Gastrocnemius medialis (tissue), 4 donors: Measurements from ENCODE around the gene CDCA8. TPM values are rescaled to one million over a fixed set of nuclear protein-coding genes. Genes with fewer than 3 reads are reported as not detected.

ENCODE experiments used
- ATAC-seq, 2 donors: fragments of 150-250 bp; one replicate each; pipeline ENCODE4 v1.9.1; 2016
- DNase-seq, 2 donors: peaks; one replicate each; pipeline ENCODE4 v3.0.0-alpha.2; 2019
- H3K27ac ChIP-seq, 4 donors: fragments of 200-600 bp; sonication (generic); 1 replicate in 1 of 4; 2 replicates in 3 of 4; pipeline ENCODE4 v1.5.1; 2016 to 2018; ENCODE audit warnings: mild to moderate bottlenecking in 2 of 4, moderate library complexity in 1 of 4
- H3K27me3 ChIP-seq, 3 donors: fragments of 200-600 bp; sonication (generic) in 2 of 3; 1 replicate in 1 of 3; 2 replicates in 2 of 3; pipeline versions ENCODE4 v1.5.1 to v1.6.0; 2016 to 2019; ENCODE audit warnings: mild to moderate bottlenecking in 1 of 3, moderate library complexity in 1 of 3
- H3K36me3 ChIP-seq, 2 donors: fragments of 200-600 bp; sonication (generic) in 1 of 2; one replicate each; pipeline ENCODE4 v1.5.1; 2017 to 2018
- H3K4me1 ChIP-seq, 2 donors: fragments of 200-600 bp; sonication (generic) in 1 of 2; one replicate each; pipeline ENCODE4 v1.5.1; 2016 to 2017; ENCODE audit warnings: mild to moderate bottlenecking in 2 of 2
- H3K4me3 ChIP-seq, 4 donors: fragments of 200-600 bp; sonication (generic) in 3 of 4; 1 replicate in 1 of 4; 2 replicates in 3 of 4; pipeline ENCODE4 v1.5.1; 2016 to 2019; ENCODE audit warnings: mild to moderate bottlenecking in 2 of 4
- H3K9me3 ChIP-seq, 3 donors: fragments of 200-600 bp; sonication (generic) in 2 of 3; 1 replicate in 1 of 3; 2 replicates in 2 of 3; pipeline ENCODE4 v1.5.1; 2016 to 2019
- POLR2A ChIP-seq, 2 donors: fragments of 450-650 bp; IDR thresholded peaks; one replicate each; pipeline ENCODE4 v1.6.1; 2017; ENCODE audit warnings: antibody characterized with exemption in 2 of 2, mild to moderate bottlenecking in 2 of 2, moderate library complexity in 2 of 2
- in situ Hi-C, 4 donors: fragments of 200-750 bp; cut with MboI; loops; one replicate each; pipeline versions ENCODE4 v1.15.0 to v1.8.0; 2017; ENCODE audit warnings: low sequenced_read_pairs in 4 of 4
- intact Hi-C: fragments of 100-400 bp; cut with DNase I; formaldehyde crosslinking; loops from one replicate; pipeline ENCODE4 v1.15.1; 2023; ENCODE audit warnings: low total_unique reads
- total RNA-seq, 4 donors: library from RNA; depleted of rRNA; stranded (reverse); fragments of >200 nt; gene quantifications; one replicate each; pipeline versions ENCODE4 v1.1.0 to v1.2.3, GENCODE V29; 2016
- TF ChIP-seq, protein P1 (sequence below), 5 experiments: fragments of 450-650 bp in 3 of 5; fragments of 200-600 bp in 2 of 5; sonication (generic) in 2 of 5; IDR thresholded peaks in 4 of 5; conservative IDR thresholded peaks in 1 of 5; 1 replicate in 4 of 5; 2 replicates in 1 of 5; pipeline ENCODE4 v1.5.1; 2016 to 2019; ENCODE audit warnings: antibody characterized with exemption in 5 of 5, mild to moderate bottlenecking in 3 of 5, moderate library complexity in 3 of 5

The CDCA8 gene
- total RNA-seq, 4 donors from 2014 or later, result 0.46 to 1.5 (median 0.60) TPM; not detected in 1

DNA sequence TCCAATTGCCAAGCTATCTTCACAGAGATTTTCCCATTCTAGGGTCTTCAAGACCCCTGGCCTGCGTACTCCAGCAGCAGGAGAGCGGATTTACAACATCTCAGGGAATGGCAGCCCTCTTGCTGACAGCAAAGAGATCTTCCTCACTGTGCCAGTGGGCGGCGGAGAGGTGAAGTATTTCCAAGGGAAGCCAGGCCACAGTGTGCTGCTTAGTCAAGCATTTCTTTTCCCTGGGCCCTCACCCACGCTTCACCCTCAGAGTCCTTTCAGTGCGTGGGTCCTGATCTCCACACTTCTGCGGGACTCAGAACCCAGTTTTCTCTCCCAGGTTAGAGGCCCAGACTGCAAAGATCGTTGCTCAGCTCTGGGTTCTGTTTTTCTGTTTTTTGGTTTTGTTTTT lies 13.1 kb downstream of the CDCA8 start:
- no peak overlapping the region for H3K27ac ChIP-seq
- DNase-seq, result no peak
- no peaks in the 10 kb centered on the region for H3K27me3 ChIP-seq
- no peak overlapping the region for H3K4me3 ChIP-seq
- H3K4me1 ChIP-seq, result no peaks in the 10 kb centered on the region
- no peak for ATAC-seq
- intact Hi-C loops, result no loop called here
- in situ Hi-C loops, result no loop called here
- TF ChIP-seq POLR2A (IDR thresholded peaks at IDR 0.05), result no peak
- TF ChIP-seq, protein P1, sequence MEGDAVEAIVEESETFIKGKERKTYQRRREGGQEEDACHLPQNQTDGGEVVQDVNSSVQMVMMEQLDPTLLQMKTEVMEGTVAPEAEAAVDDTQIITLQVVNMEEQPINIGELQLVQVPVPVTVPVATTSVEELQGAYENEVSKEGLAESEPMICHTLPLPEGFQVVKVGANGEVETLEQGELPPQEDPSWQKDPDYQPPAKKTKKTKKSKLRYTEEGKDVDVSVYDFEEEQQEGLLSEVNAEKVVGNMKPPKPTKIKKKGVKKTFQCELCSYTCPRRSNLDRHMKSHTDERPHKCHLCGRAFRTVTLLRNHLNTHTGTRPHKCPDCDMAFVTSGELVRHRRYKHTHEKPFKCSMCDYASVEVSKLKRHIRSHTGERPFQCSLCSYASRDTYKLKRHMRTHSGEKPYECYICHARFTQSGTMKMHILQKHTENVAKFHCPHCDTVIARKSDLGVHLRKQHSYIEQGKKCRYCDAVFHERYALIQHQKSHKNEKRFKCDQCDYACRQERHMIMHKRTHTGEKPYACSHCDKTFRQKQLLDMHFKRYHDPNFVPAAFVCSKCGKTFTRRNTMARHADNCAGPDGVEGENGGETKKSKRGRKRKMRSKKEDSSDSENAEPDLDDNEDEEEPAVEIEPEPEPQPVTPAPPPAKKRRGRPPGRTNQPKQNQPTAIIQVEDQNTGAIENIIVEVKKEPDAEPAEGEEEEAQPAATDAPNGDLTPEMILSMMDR (IDR thresholded peaks at IDR 0.05 in 4 of 5, conservative IDR thresholded peaks at IDR 0.05 in 1 of 5), result no peak
- H3K36me3 ChIP-seq, result no peaks in the 10 kb centered on the region
- no peaks in the 10 kb centered on the region for H3K9me3 ChIP-seq

DNA sequence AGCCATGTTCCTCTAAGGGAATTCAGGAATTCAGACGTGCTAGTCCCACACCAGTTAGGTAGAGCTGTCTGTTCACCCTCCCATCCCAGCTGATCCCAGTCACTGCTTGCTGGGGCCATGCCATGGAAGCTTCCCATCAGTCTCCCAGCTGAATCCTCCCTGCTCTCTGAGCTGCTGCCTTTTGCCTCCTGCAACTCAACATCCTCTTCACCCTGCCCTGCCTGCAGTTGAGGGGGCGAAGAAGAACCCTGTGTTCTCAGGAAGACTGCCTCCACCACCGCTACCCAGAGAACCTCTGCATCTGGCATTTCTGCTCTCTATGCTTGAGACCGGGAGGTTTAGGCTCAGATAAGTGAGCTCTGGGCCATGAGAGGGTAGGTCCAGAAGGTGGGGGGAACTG lies 16.2 kb downstream of the CDCA8 start:
- Histone ChIP-seq H3K4me1 (no peaks in the 10 kb centered on the region), H3K27ac (no peak overlapping the region), H3K36me3 (no peaks in the 10 kb centered on the region), H3K27me3 (no peaks in the 10 kb centered on the region), H3K4me3 (no peak overlapping the region), H3K9me3 (no peaks in the 10 kb centered on the region)
- ATAC-seq, result no peak
- DNase-seq, result no peak
- intact Hi-C loops (no loop called here), in situ Hi-C loops (no loop called here)
- TF ChIP-seq, protein P1 (IDR thresholded peaks at IDR 0.05 in 4 of 5, conservative IDR thresholded peaks at IDR 0.05 in 1 of 5), result no peak
- TF ChIP-seq POLR2A (IDR thresholded peaks at IDR 0.05), result no peak

DNA sequence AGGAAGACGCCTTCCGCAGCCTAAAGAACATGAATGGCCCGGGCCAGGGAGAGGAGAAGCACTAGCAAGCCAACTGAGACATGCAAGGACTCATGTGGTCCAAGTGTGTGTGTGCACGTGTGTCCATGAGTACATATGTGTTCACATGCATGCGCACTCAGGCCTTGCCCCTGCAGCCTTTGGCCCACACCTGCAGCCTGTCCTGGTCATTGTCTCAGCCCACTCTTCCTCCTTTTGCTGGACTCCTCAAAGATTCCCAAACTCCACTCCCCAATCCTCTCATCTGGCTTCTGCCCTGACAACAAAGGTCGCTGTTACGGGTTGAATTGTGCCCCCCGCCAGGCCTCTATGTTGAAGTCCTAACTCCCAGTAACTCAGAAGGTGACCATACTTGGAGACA lies 21.9 kb downstream of the CDCA8 start:
- H3K4me3 ChIP-seq, result no peak overlapping the region
- H3K27me3 ChIP-seq, result no peaks in the 10 kb centered on the region
- ATAC-seq, result no peak
- H3K36me3 ChIP-seq, result no peaks in the 10 kb centered on the region
- DNase-seq, result no peak
- H3K27ac ChIP-seq, result peak overlapping the region; percentile 24 to 68 (median 47)
- intact Hi-C loops (no loop called here), in situ Hi-C loops (no loop called here)
- no peaks in the 10 kb centered on the region for H3K9me3 ChIP-seq
- peaks cover 3% of the 10 kb centered on the region in 2 donors for H3K4me1 ChIP-seq
- TF ChIP-seq, protein P1 (IDR thresholded peaks at IDR 0.05 in 4 of 5, conservative IDR thresholded peaks at IDR 0.05 in 1 of 5), result no peak
- TF ChIP-seq POLR2A (IDR thresholded peaks at IDR 0.05), result no peak

DNA sequence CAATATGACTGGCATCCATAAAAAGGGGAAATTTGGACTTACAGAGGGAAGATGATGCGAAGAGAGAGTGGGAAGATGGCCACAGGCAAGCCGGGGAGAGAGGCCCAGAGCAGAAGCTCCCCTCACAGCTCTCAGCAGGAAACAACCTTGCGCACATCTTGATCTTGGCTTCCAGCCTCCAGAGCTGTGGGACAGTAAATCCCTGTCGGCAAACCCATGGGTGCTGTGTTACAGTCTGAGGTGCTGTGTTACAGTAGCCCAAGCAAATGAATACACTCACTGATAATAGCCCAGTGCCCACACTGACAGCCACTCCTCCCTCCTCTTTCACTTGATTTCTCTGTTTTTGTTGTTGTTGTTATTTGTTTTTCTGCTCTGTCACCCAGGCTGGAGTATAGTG lies 22.4 kb downstream of the CDCA8 start:
- H3K4me3 ChIP-seq, result no peak overlapping the region
- no peaks in the 10 kb centered on the region for H3K27me3 ChIP-seq
- H3K27ac ChIP-seq, result peak overlapping the region; percentile 42 to 68 (median 60)
- in situ Hi-C loops, result no loop called here
- intact Hi-C loops, result no loop called here
- ATAC-seq (peak; percentile 97 to 98), DNase-seq (peak; percentile 55 to 77)
- no peaks in the 10 kb centered on the region for H3K9me3 ChIP-seq
- peaks cover 3% of the 10 kb centered on the region in 2 donors for H3K4me1 ChIP-seq
- TF ChIP-seq, protein P1 (IDR thresholded peaks at IDR 0.05 in 4 of 5, conservative IDR thresholded peaks at IDR 0.05 in 1 of 5), result no peak
- no peak for TF ChIP-seq POLR2A (IDR thresholded peaks at IDR 0.05)
- no peaks in the 10 kb centered on the region for H3K36me3 ChIP-seq

DNA sequence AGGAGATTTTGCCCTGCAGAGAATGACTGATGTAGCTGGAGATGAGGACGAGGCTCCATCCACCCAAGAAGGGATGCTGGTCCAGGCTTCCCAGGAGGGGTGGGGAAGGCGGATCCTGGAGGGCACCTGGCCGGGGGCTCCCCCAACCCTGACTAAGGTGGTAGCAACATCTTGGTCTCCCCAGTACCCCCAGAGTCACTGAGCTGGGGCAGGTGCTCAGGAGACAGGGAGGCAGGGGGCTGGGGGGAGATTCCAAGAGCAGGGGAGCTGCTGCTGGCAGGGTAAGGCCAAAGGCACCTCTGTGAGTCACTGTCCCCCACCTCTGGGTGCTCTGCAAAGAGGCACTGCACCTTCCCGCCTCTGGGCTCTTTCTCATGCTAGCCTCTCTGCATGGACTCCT lies 24.0 kb downstream of the CDCA8 start:
- Histone ChIP-seq H3K4me3 (no peak overlapping the region), H3K27ac (no peak overlapping the region), H3K4me1 (peaks cover 3% of the 10 kb centered on the region in 2 donors), H3K9me3 (no peaks in the 10 kb centered on the region), H3K36me3 (no peaks in the 10 kb centered on the region), H3K27me3 (no peaks in the 10 kb centered on the region)
- DNase-seq (no peak), ATAC-seq (no peak)
- in situ Hi-C loops (no loop called here), intact Hi-C loops (no loop called here)
- TF ChIP-seq, protein P1 (IDR thresholded peaks at IDR 0.05 in 4 of 5, conservative IDR thresholded peaks at IDR 0.05 in 1 of 5), result no peak
- TF ChIP-seq POLR2A (IDR thresholded peaks at IDR 0.05), result no peak
